Ovary (tissue), 3 donors: Measurements from ENCODE around the gene PEAK1.

Source experiments
- CTCF ChIP-seq, 3 donors: fragments of 450-650 bp in 2 of 3; fragments of 200-600 bp in 1 of 3; IDR thresholded peaks; one replicate each; pipeline versions ENCODE4 v1.5.1 to v1.8.0; 2016 to 2022; ENCODE audit warnings: antibody characterized with exemption in 3 of 3, mild to moderate bottlenecking in 1 of 3
- POLR2A ChIP-seq: fragments of 450-650 bp; IDR thresholded peaks from one replicate; pipeline ENCODE4 v1.6.1; 2017; ENCODE audit warnings: antibody characterized with exemption, mild to moderate bottlenecking, moderate library complexity
- donor health status: DM: no; HTN: no; CAD: no.

GRCh38 chr15:77075528-77075927, 344.4 kb downstream of the PEAK1 start:
- no peak for TF ChIP-seq CTCF (IDR thresholded peaks at IDR 0.05)
- TF ChIP-seq POLR2A, result no peak
